T-helper 1 cell treated with Interleukin-12 subunit alpha and Interleukin-12 subunit beta and Interleukin-4 antibody, amounts not matched to agents 30 μg/mL and 1 μg/mL, for 36 hours (primary cell): ENCODE measurements around the gene CWC22.

Experiments used
- H3K27ac Mint-ChIP-seq: one replicate; pipeline ENCODE4 v1.8.0; 2021; ENCODE audit warnings: mild to moderate bottlenecking, mixed read lengths
- H3K27me3 Mint-ChIP-seq: one replicate; pipeline ENCODE4 v1.8.0; 2021; ENCODE audit warnings: low read depth, mixed read lengths
- H3K36me3 Mint-ChIP-seq: one replicate; pipeline ENCODE4 v1.8.0; 2021; ENCODE audit warnings: low read depth, mixed read lengths
- H3K4me1 Mint-ChIP-seq: one replicate; pipeline ENCODE4 v1.8.0; 2021; ENCODE audit warnings: low read depth, mixed read lengths
- H3K4me3 Mint-ChIP-seq: one replicate; pipeline ENCODE4 v1.8.0; 2021; ENCODE audit warnings: mild to moderate bottlenecking, moderate library complexity, mixed read lengths
- H3K9me3 Mint-ChIP-seq: one replicate; pipeline ENCODE4 v1.8.0; 2021; ENCODE audit warnings: mixed read lengths

CWC22 gene

GRCh38 chr2:179915395-179915992, 91.6 kb downstream of the CWC22 start:
- no peaks in the 10 kb centered on the region for H3K36me3 Mint-ChIP-seq
- H3K27me3 Mint-ChIP-seq, result no peaks in the 10 kb centered on the region
- no peaks in the 10 kb centered on the region for H3K4me1 Mint-ChIP-seq
- no peak overlapping the region for H3K27ac Mint-ChIP-seq
- H3K9me3 Mint-ChIP-seq, result no peaks in the 10 kb centered on the region
- no peak overlapping the region for H3K4me3 Mint-ChIP-seq

GRCh38 chr2:179913809-179914208, 93.3 kb downstream of the CWC22 start:
- Mint-ChIP-seq H3K4me3 (no peak overlapping the region), H3K27me3 (no peaks in the 10 kb centered on the region), H3K36me3 (no peaks in the 10 kb centered on the region), H3K9me3 (no peaks in the 10 kb centered on the region), H3K27ac (no peak overlapping the region), H3K4me1 (no peaks in the 10 kb centered on the region)

GRCh38 chr2:179911569-179911968, 95.5 kb downstream of the CWC22 start:
- Mint-ChIP-seq H3K36me3 (no peaks in the 10 kb centered on the region), H3K4me1 (no peaks in the 10 kb centered on the region), H3K27ac (no peak overlapping the region), H3K4me3 (no peak overlapping the region), H3K27me3 (no peaks in the 10 kb centered on the region), H3K9me3 (no peaks in the 10 kb centered on the region)

- H3K9me3 Mint-ChIP-seq, result no peaks in the 10 kb centered on the region
These were observed 96.4 kb downstream of the CWC22 start for GRCh38 chr2:179910735-179911113.

GRCh38 chr2:179909845-179910734, 97.0 kb downstream of the CWC22 start:
- no peaks in the 10 kb centered on the region for H3K9me3 Mint-ChIP-seq
- H3K4me1 Mint-ChIP-seq, result no peaks in the 10 kb centered on the region
- H3K27me3 Mint-ChIP-seq, result no peaks in the 10 kb centered on the region
- H3K27ac Mint-ChIP-seq, result no peak overlapping the region
- no peaks in the 10 kb centered on the region for H3K36me3 Mint-ChIP-seq
- H3K4me3 Mint-ChIP-seq, result no peak overlapping the region

More at GRCh38 chr2:179910735-179911113, 96.4 kb downstream of the CWC22 start:
- Mint-ChIP-seq H3K4me3 (no peak overlapping the region), H3K27me3 (no peaks in the 10 kb centered on the region), H3K27ac (no peak overlapping the region), H3K36me3 (no peaks in the 10 kb centered on the region), H3K4me1 (no peaks in the 10 kb centered on the region)

GRCh38 chr2:179900655-179901054, 106.4 kb downstream of the CWC22 start:
- Mint-ChIP-seq H3K4me3 (no peak overlapping the region), H3K4me1 (no peaks in the 10 kb centered on the region), H3K27me3 (no peaks in the 10 kb centered on the region), H3K9me3 (no peaks in the 10 kb centered on the region), H3K36me3 (no peaks in the 10 kb centered on the region), H3K27ac (no peak overlapping the region)

GRCh38 chr2:179899666-179900065, 107.4 kb downstream of the CWC22 start:
- no peak overlapping the region for H3K4me3 Mint-ChIP-seq
- no peaks in the 10 kb centered on the region for H3K36me3 Mint-ChIP-seq
- no peaks in the 10 kb centered on the region for H3K9me3 Mint-ChIP-seq
- H3K27me3 Mint-ChIP-seq, result peaks cover 3% of the 10 kb centered on the region
- no peak overlapping the region for H3K27ac Mint-ChIP-seq
- H3K4me1 Mint-ChIP-seq, result no peaks in the 10 kb centered on the region

GRCh38 chr2:179898873-179899272, 108.2 kb downstream of the CWC22 start:
- Mint-ChIP-seq H3K9me3 (no peaks in the 10 kb centered on the region), H3K36me3 (no peaks in the 10 kb centered on the region), H3K4me3 (no peak overlapping the region), H3K4me1 (no peaks in the 10 kb centered on the region), H3K27me3 (peaks cover 3% of the 10 kb centered on the region), H3K27ac (no peak overlapping the region)
